Muscle of arm (tissue), 12 donors: Measurements from ENCODE around the gene C1orf226. TPM values are rescaled to one million over a fixed set of nuclear protein-coding genes. Genes with fewer than 3 reads are reported as not detected.
"Not testable (repeated sequence)": the region's sequence is repeated elsewhere in the genome, so short reads cannot be mapped to it uniquely, and the experiment has no call there.

Source experiments
- DNase-seq: peaks from one replicate; pipeline ENCODE4 v3.0.0-alpha.2; 2013
- polyA plus RNA-seq, 12 donors: library from polyadenylated mRNA; unstranded; fragments of 120-200 nt; gene quantifications; one replicate each; pipeline ENCODE4 v1.2.1, GENCODE V29; 2013; ENCODE audit not compliant: insufficient read length in 12 of 12

C1orf226 gene
- polyA plus RNA-seq, 12 donors = 0.53 to 2.0 (median 1.3) TPM; not detected in 2

GRCh38 chr1:162405800-162406199, 24.3 kb downstream of the C1orf226 start:
- no peak for DNase-seq

GRCh38 chr1:162406811-162407210, 25.3 kb downstream of the C1orf226 start:
- no peak for DNase-seq

- no peak for DNase-seq
Measured at GRCh38 chr1:162407539-162407938, 26.0 kb downstream of the C1orf226 start.

GRCh38 chr1:162412002-162412401, 30.5 kb downstream of the C1orf226 start, which contains the start of gene SH2D1B:
SH2D1B (minus strand) TSS chr1:162412136; CDS start chr1:162412016, 120 bp downstream.
- no peak for DNase-seq

GRCh38 chr1:162416215-162416614, 34.7 kb downstream of the C1orf226 start:
- no peak for DNase-seq

GRCh38 chr1:162416909-162417308, 35.4 kb downstream of the C1orf226 start:
- no peak for DNase-seq

- no peak for DNase-seq
Measured at GRCh38 chr1:162417650-162418049, 36.1 kb downstream of the C1orf226 start.

- not testable (repeated sequence) for DNase-seq
Measured at GRCh38 chr1:162418584-162418983, 37.1 kb downstream of the C1orf226 start.

GRCh38 chr1:162419450-162419931, 38.0 kb downstream of the C1orf226 start:
- not testable (repeated sequence) for DNase-seq

- no peak for DNase-seq
Measured at GRCh38 chr1:162420120-162420519, 38.6 kb downstream of the C1orf226 start.

- DNase-seq = no peak
Measured at GRCh38 chr1:162421258-162422164, 40.0 kb downstream of the C1orf226 start.

GRCh38 chr1:162422662-162423375, 41.3 kb downstream of the C1orf226 start:
- DNase-seq = no peak

- no peak for DNase-seq
Measured at GRCh38 chr1:162430583-162430982, 49.1 kb downstream of the C1orf226 start.

GRCh38 chr1:162432977-162433713, 51.6 kb downstream of the C1orf226 start:
- DNase-seq = not testable (repeated sequence)

Other genes with a start within 250 kb of the C1orf226 start
- gene SPATA46, start 4.9 kb upstream of the C1orf226 start, polyA plus RNA-seq = under 1 TPM in 5 of 12 donors, not detected in 7; 0.16 to 0.85 (median 0.22) TPM
- gene SH2D1B, start 30.4 kb downstream of the C1orf226 start, polyA plus RNA-seq = 1 to 10 TPM in 1 of 12 donors, under 1 TPM in 9, not detected in 2; 0.15 to 1.1 (median 0.36) TPM
- 10 to 100 TPM in 11 of 12 donors, not detected in 1; 18.3 to 34.9 (median 27.9) TPM for gene UHMK1, start 116.1 kb downstream of the C1orf226 start, polyA plus RNA-seq
- gene UAP1, start 180.0 kb downstream of the C1orf226 start, polyA plus RNA-seq = 10 to 100 TPM in 11 of 12 donors, not detected in 1; 24.7 to 42.6 (median 32.4) TPM